Astrocyte (in vitro differentiated cells and primary cell): ENCODE data around the gene OR52N1.

Experiments
- CTCF ChIP-seq: IDR thresholded peaks from 2 replicates; pipeline ENCODE4 v1.5.1; 2011; ENCODE audit warnings: low read depth, mild to moderate bottlenecking, inconsistent platforms, low read length, moderate library complexity; ENCODE audit not compliant: insufficient read depth
- EZH2 ChIP-seq: IDR thresholded peaks from 2 replicates; pipeline ENCODE4 v1.6.1; 2012; ENCODE audit warnings: mild to moderate bottlenecking, low read length, inconsistent platforms; ENCODE audit not compliant: insufficient read depth

DNA sequence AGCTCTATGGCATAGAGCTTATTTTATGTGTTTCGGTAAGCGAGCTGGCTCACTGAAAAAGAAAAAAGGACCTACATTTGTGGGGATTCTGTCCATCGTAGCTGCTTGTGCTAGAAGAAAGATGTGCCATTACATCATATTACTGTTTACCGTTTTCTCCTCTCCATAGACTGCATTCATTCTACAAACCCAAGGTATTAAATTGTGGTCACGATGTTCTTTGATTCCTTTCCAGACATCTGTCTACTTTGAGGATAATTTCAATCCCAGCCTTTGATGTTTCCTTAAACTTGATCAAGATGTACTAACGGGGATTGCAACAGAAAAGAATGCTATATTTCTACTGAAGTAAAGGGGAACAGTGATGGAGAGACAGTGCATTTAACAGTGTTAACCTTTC, 5.5 kb upstream of the OR52N1 start:
- TF ChIP-seq CTCF (no peak), EZH2 (no peak)
